Ishikawa (cell line): Measurements from ENCODE around the gene OBSCN.

Source experiments
- CEBPB ChIP-seq: IDR thresholded peaks from 2 replicates; pipeline ENCODE4 v1.6.1; 2012
- CREB1 ChIP-seq: IDR thresholded peaks from 2 replicates; pipeline ENCODE4 v1.6.1; 2012; ENCODE audit warnings: low read depth
- EP300 ChIP-seq: IDR thresholded peaks from 2 replicates; pipeline ENCODE4 v1.6.1; 2012; ENCODE audit warnings: borderline replicate concordance
- MAX ChIP-seq: IDR thresholded peaks from 2 replicates; pipeline ENCODE4 v1.6.1; 2012
- REST ChIP-seq: IDR thresholded peaks from 2 replicates; pipeline ENCODE4 v1.6.1; 2012; ENCODE audit warnings: low read depth, mild to moderate bottlenecking
- TAF1 ChIP-seq: IDR thresholded peaks from 2 replicates; pipeline ENCODE4 v1.6.1; 2012; ENCODE audit warnings: low read depth, mild to moderate bottlenecking
- YY1 ChIP-seq: IDR thresholded peaks from 2 replicates; pipeline ENCODE4 v1.6.1; 2012; ENCODE audit warnings: low read depth

GRCh38 chr1:228234921-228235320 lies 27.1 kb downstream of the OBSCN start:
- TF ChIP-seq CEBPB, result no peak
- no peak for TF ChIP-seq MAX
- TF ChIP-seq REST, result no peak
- no peak for TF ChIP-seq TAF1
- TF ChIP-seq CREB1, result no peak
- TF ChIP-seq EP300, result no peak
- TF ChIP-seq YY1, result no peak
